KOPT-K1 (cell line): Measurements from ENCODE around the gene GRIA4.

Source experiments
- H3K27ac ChIP-seq: fragments of 200-600 bp; sonication (generic); 2 replicates; pipeline ENCODE4 v1.5.1; 2016; ENCODE audit warnings: antibody characterized with exemption, mild to moderate bottlenecking, low read depth, low read length; ENCODE audit not compliant: poor library complexity, severe bottlenecking
- H3K36me3 ChIP-seq: fragments of 200-600 bp; sonication (generic); 2 replicates; pipeline ENCODE4 v1.5.1; 2017; ENCODE audit warnings: antibody characterized with exemption, mild to moderate bottlenecking, low read length, moderate library complexity; ENCODE audit not compliant: insufficient read depth
- H3K9me3 ChIP-seq: fragments of 200-600 bp; sonication (generic); 2 replicates; pipeline ENCODE4 v1.5.1; 2017; ENCODE audit warnings: antibody characterized with exemption, low read length, mild to moderate bottlenecking; ENCODE audit not compliant: insufficient read depth, poor library complexity, severe bottlenecking

GRIA4 gene

GRCh38 chr11:106017093-106017492 is 407.2 kb downstream of the GRIA4 start:
- no peaks in the 10 kb centered on the region for H3K9me3 ChIP-seq
- H3K36me3 ChIP-seq = no peaks in the 10 kb centered on the region
- H3K27ac ChIP-seq = no peak overlapping the region

GRCh38 chr11:106021181-106021966 is 411.5 kb downstream of the GRIA4 start:
- peak overlapping the region; percentile 60 for H3K27ac ChIP-seq

DNA sequence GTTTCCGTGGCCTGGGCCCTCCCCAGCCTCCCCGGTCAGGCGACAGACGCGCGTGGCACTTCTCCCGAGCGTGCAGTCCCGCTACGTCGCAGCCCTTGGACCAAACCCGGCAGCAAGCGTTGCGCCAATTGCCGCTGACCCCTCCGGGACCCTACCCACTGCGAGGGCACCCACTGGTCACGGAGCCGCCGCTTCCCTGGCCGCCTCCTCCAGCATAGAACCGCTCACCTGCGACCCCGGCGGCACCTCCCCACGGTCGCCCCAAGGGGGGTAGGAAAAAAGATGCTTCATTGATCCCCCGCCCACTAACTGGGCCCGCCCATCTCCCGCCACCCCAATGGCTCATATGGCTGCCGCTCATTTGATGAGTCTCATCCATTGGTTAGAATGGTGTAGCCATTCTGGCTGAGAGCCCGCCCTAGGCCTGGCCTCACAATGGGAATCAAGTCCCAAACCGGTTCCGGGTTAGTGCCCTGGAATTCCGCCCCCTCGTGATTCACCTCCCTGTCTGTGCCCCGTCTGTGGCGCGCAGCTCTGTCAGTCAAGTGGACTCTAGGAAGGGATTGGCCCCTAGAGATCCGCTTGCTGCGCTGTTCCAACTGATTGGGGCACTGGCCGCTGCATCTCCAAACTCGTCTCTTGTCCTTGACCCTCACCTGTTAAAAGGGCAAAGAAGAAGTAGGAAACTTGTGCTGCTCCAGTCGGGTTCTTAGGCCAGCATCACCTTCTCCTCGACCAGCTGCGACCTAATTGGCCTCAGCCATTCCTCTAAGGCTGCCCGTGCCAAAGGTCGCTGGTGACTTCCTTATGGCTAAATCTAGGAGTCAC is 412.3 kb downstream of the GRIA4 start, which contains the start of gene MSANTD4:
TSS of gene MSANTD4 (minus strand) at position 274 of the 828 bp plus-strand sequence. CDS start 11,323 bp downstream, outside the sequence.
- no peaks in the 10 kb centered on the region for H3K36me3 ChIP-seq
- H3K9me3 ChIP-seq = peaks cover 5% of the 10 kb centered on the region
- H3K27ac ChIP-seq = peak within 1 kb of the TSS; percentile 60

More at GRCh38 chr11:106021181-106021966, 411.5 kb downstream of the GRIA4 start:
- Histone ChIP-seq H3K9me3 (no peaks in the 10 kb centered on the region), H3K36me3 (no peaks in the 10 kb centered on the region)

- peaks cover 6% of the 10 kb centered on the region for H3K9me3 ChIP-seq
- H3K36me3 ChIP-seq = no peaks in the 10 kb centered on the region
- peak overlapping the region; percentile 55 for H3K27ac ChIP-seq
These were observed 413.0 kb downstream of the GRIA4 start for GRCh38 chr11:106022795-106023275.

DNA sequence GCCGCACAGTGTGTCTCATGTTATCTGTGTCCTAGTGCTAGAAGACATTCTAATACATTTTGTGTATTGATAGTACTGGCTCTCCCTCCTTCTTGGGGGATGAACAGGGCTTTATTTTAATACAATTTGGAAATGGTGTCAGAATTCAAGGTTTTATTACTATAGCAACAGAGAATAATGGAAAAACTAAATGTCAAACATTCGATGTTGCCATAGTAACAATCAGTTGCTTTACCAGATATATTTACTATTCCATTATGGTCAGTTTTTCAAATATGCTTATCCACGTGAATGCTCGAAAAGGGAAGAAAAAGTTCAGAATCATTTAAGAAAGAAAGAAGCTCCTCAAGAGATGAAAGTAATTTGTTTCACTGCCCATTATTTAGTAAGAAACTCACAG is 420.7 kb downstream of the GRIA4 start:
- Histone ChIP-seq H3K27ac (no peak overlapping the region), H3K9me3 (peaks cover 6% of the 10 kb centered on the region), H3K36me3 (no peaks in the 10 kb centered on the region)

DNA sequence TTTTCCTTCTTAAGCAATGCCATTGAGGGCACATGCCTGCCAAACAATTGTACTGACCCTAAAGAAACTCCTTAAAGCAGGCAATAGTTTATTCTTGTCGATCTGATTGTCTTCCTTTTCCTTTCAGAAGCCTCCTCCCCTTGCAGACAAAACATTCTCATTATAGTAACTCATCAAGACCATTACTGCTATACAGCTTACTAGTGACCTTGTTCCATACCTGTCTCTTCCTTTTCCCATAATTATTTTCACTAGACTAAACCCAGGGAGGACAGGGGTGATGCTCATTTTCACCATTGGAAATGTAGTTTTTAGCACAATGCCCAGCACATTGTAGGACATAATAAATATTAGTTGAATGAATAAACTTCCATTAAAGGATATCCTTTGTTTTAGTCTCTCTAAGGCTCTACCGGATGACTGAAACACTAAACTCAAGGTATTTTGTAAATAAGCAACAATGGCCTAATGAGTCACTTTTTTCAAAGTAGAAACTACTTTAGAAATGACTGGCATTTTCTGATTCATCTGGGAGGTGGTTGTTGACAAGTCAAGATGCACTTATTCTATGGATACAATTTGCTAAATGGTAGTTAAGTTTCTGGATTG is 421.4 kb downstream of the GRIA4 start:
- peaks cover 6% of the 10 kb centered on the region for H3K9me3 ChIP-seq
- H3K36me3 ChIP-seq = no peaks in the 10 kb centered on the region
- H3K27ac ChIP-seq = no peak overlapping the region
